K562 (cell line): ENCODE data around the gene CARD10. TPM values are rescaled to one million over a fixed set of nuclear protein-coding genes. Genes with fewer than 3 reads are reported as not detected.
A peak's percentile ranks its signal among the peaks of the same experiment; 100 is the strongest.

ENCODE experiments used
- CXXC5 ChIP-seq: fragments of 250-450 bp; sonication (Bioruptor Pico); IDR thresholded peaks from 2 replicates; pipeline ENCODE4 v1.8.0; 2022; ENCODE audit warnings: inconsistent platforms, mild to moderate bottlenecking, moderate library complexity
- HDAC2 ChIP-seq: fragments of 450-650 bp; IDR thresholded peaks from 2 replicates; pipeline ENCODE4 v1.6.1; 2016; ENCODE audit warnings: mild to moderate bottlenecking
- IRF2 ChIP-seq: sonication (generic); formaldehyde crosslinking; IDR thresholded peaks from 2 replicates; pipeline ENCODE4 v1.8.1; 2022; ENCODE audit warnings: mild to moderate bottlenecking, missing genetic modification reagents
- NR2C2 ChIP-seq, 2 experiments: fragments of 200-800 bp in 1 of 2; sonication (Bioruptor generic) in 1 of 2; sonication (generic) in 1 of 2; formaldehyde crosslinking in 1 of 2; IDR thresholded peaks; 2 replicates each; pipeline versions ENCODE4 v1.6.1 to v1.8.0; 2016 to 2022; ENCODE audit warnings: mild to moderate bottlenecking in 1 of 2, missing compliant biosample characterization in 1 of 2, missing genetic modification characterization in 1 of 2, missing genetic modification reagents in 1 of 2
- RFX5 ChIP-seq: IDR thresholded peaks from 2 replicates; pipeline ENCODE4 v1.6.1; 2011; ENCODE audit warnings: low read depth, mild to moderate bottlenecking, improper control_type of control experiment, low read length
- SRSF3 ChIP-seq: fragments of 200-400 bp; formaldehyde crosslinking; IDR thresholded peaks from 2 replicates; pipeline ENCODE4 v1.6.1; 2016; ENCODE audit warnings: mild to moderate bottlenecking, low read length, moderate library complexity; ENCODE audit not compliant: insufficient read depth
- STAG1 ChIP-seq: sonication (generic); formaldehyde crosslinking; IDR thresholded peaks from 2 replicates; pipeline ENCODE4 v1.5.0; 2020; ENCODE audit warnings: missing genetic modification reagents, borderline replicate concordance
- polyA plus RNA-seq, 8 experiments: library from polyadenylated mRNA; depleted of rRNA in 4 of 8; stranded (reverse) in 5 of 8; unstranded in 3 of 8; fragments of >200 nt; fragmentation: Nextera tagmentation in 2 of 8; fragmentation: Illumina TruSeq in 1 of 8; extraction: Ambion mirVana in 2 of 8; extraction: Trizol in 1 of 8; gene quantifications; 2 replicates each; pipeline versions ENCODE4 v1.2.1 to v1.2.3, GENCODE V29; 2011 to 2014; ENCODE audit warnings: inconsistent platforms in 1 of 8, missing spikeins in 1 of 8
- total RNA-seq, 7 experiments: library from RNA; depleted of rRNA in 6 of 7; stranded (reverse); fragments of >200 nt in 6 of 7; fragmentation: Illumina TruSeq in 2 of 7; extraction: Trizol in 2 of 7; gene quantifications; 2 replicates each; pipeline versions ENCODE4 v1.2.1 to v1.2.3, GENCODE V29; 2011 to 2021; ENCODE audit warnings: low replicate concordance in 1 of 7
- TF ChIP-seq, protein P1 (sequence below): fragments of 200-800 bp; sonication (Bioruptor generic); IDR thresholded peaks from 2 replicates; pipeline ENCODE4 v1.6.1; 2016; ENCODE audit warnings: missing genetic modification characterization, missing compliant biosample characterization
- TF ChIP-seq, protein P2 (sequence below): fragments of 450-650 bp; IDR thresholded peaks from 2 replicates; pipeline ENCODE4 v1.6.1; 2017; ENCODE audit warnings: antibody characterized with exemption, mild to moderate bottlenecking

CARD10 gene
- total and polyA plus RNA-seq, 9 of the 15 experiments (the other 6 are each of a cell fraction or from before 2014, with no cell fraction given), result 0.13 to 5.8 (median 1.6) TPM

DNA sequence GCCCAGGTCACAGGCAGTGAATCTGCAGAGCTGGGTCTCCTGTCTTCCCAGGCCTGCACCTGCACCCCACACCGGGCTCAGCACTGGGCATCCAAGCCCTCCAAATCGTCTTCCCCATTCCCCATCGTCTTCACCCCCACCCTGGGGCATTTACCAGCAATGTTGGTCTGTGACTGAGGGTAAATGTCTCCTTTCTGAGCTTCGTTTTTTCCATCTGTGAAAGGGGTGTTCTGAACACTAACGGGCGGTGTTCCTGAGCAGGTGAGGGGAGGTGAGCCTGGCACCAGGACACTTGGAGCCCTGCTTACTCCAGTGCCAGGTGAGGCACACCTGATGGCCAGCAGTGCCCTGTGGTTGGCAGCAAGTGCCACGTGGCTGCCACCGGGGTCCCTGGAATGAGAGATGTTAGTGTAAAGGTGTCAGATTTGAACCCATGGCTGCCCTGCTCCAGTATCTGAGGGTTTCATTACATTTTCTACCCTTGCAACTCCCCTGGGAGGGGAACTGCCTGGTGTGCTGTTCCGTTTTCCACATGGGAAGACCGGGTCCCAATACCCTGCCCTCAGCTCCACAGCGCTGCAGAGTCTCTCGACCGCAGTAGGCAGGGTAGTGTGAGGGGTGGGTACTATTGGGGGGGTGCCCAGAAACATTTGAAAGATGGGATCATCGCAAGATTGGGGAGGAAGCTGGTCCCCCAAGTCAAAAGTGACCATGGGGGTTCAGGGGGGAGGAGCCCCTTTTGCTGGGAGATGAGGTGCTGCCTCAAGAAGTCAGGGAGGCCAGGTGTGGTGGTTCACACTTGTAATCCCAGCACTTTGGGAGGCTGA lies 43.0 kb upstream of the CARD10 start (continued):
- TF ChIP-seq, protein P1, sequence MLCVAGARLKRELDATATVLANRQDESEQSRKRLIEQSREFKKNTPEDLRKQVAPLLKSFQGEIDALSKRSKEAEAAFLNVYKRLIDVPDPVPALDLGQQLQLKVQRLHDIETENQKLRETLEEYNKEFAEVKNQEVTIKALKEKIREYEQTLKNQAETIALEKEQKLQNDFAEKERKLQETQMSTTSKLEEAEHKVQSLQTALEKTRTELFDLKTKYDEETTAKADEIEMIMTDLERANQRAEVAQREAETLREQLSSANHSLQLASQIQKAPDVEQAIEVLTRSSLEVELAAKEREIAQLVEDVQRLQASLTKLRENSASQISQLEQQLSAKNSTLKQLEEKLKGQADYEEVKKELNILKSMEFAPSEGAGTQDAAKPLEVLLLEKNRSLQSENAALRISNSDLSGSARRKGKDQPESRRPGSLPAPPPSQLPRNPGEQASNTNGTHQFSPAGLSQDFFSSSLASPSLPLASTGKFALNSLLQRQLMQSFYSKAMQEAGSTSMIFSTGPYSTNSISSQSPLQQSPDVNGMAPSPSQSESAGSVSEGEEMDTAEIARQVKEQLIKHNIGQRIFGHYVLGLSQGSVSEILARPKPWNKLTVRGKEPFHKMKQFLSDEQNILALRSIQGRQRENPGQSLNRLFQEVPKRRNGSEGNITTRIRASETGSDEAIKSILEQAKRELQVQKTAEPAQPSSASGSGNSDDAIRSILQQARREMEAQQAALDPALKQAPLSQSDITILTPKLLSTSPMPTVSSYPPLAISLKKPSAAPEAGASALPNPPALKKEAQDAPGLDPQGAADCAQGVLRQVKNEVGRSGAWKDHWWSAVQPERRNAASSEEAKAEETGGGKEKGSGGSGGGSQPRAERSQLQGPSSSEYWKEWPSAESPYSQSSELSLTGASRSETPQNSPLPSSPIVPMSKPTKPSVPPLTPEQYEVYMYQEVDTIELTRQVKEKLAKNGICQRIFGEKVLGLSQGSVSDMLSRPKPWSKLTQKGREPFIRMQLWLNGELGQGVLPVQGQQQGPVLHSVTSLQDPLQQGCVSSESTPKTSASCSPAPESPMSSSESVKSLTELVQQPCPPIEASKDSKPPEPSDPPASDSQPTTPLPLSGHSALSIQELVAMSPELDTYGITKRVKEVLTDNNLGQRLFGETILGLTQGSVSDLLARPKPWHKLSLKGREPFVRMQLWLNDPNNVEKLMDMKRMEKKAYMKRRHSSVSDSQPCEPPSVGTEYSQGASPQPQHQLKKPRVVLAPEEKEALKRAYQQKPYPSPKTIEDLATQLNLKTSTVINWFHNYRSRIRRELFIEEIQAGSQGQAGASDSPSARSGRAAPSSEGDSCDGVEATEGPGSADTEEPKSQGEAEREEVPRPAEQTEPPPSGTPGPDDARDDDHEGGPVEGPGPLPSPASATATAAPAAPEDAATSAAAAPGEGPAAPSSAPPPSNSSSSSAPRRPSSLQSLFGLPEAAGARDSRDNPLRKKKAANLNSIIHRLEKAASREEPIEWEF (CRISPR knock-in tag), result 0 out of 2 replicates have a peak, but pooled peaks have one; percentile 65
- no peak for TF ChIP-seq HDAC2
- TF ChIP-seq CXXC5, result 0 out of 2 replicates have a peak, but pooled peaks have one; percentile 3
- no peak for TF ChIP-seq IRF2 (CRISPR knock-in tag)
- TF ChIP-seq, protein P2, sequence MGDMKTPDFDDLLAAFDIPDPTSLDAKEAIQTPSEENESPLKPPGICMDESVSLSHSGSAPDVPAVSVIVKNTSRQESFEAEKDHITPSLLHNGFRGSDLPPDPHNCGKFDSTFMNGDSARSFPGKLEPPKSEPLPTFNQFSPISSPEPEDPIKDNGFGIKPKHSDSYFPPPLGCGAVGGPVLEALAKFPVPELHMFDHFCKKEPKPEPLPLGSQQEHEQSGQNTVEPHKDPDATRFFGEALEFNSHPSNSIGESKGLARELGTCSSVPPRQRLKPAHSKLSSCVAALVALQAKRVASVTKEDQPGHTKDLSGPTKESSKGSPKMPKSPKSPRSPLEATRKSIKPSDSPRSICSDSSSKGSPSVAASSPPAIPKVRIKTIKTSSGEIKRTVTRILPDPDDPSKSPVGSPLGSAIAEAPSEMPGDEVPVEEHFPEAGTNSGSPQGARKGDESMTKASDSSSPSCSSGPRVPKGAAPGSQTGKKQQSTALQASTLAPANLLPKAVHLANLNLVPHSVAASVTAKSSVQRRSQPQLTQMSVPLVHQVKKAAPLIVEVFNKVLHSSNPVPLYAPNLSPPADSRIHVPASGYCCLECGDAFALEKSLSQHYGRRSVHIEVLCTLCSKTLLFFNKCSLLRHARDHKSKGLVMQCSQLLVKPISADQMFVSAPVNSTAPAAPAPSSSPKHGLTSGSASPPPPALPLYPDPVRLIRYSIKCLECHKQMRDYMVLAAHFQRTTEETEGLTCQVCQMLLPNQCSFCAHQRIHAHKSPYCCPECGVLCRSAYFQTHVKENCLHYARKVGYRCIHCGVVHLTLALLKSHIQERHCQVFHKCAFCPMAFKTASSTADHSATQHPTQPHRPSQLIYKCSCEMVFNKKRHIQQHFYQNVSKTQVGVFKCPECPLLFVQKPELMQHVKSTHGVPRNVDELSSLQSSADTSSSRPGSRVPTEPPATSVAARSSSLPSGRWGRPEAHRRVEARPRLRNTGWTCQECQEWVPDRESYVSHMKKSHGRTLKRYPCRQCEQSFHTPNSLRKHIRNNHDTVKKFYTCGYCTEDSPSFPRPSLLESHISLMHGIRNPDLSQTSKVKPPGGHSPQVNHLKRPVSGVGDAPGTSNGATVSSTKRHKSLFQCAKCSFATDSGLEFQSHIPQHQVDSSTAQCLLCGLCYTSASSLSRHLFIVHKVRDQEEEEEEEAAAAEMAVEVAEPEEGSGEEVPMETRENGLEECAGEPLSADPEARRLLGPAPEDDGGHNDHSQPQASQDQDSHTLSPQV, result peak; percentile 18; the same call in 1 of the 2 replicates
- no peak for TF ChIP-seq RFX5
- TF ChIP-seq SRSF3, result peak; percentile 87; the same call in 1 of the 2 replicates
- TF ChIP-seq NR2C2 (CRISPR knock-in tag; IDR thresholded peaks at IDR 0.05), result no peak
- 0 out of 2 replicates have a peak, but pooled peaks have one; percentile 39 for TF ChIP-seq NR2C2 (tag; IDR thresholded peaks at IDR 0.05)
- TF ChIP-seq STAG1 (CRISPR knock-in tag), result no peak
